K562 (cell line): ENCODE measurements around the gene SACS.

Experiments used
- POLR2AphosphoS5 ChIP-seq: IDR thresholded peaks from 2 replicates; pipeline ENCODE4 v1.6.1; 2011; ENCODE audit warnings: mild to moderate bottlenecking, low read depth, low read length, moderate library complexity; ENCODE audit not compliant: control insufficient read depth, insufficient read depth
- SMC3 ChIP-seq: conservative IDR thresholded peaks from 2 replicates; pipeline ENCODE4 v1.6.1; 2011; ENCODE audit warnings: low read depth, low read length, improper control_type of control experiment; ENCODE audit not compliant: insufficient read depth
- ZFP36 ChIP-seq: fragments of 150-350 bp; IDR thresholded peaks from 2 replicates; pipeline ENCODE4 v1.6.1; 2018; ENCODE audit warnings: low read length, low read depth; ENCODE audit not compliant: partially characterized antibody

- TF ChIP-seq ZFP36 (no peak), POLR2AphosphoS5 (no peak), SMC3 (no peak)
These were observed 84.2 kb downstream of the SACS start for GRCh38 chr13:23349161-23349897.
